SW 1271 (cell line): Measurements from ENCODE around the gene KLK11.
A peak's percentile ranks its signal among the peaks of the same experiment; 100 is the strongest.
"Not testable (repeated sequence)": the region's sequence is repeated elsewhere in the genome, so short reads cannot be mapped to it uniquely, and the experiment has no call there.

Source experiments
- DNase-seq, 2 experiments: peaks; one replicate each; lab custom pipeline; 2025; lab: John Stamatoyannopoulos, UW

KLK11 gene

GRCh38 chr19:51003316-51003715 is 23.1 kb downstream of the KLK11 start:
- DNase-seq: no peak

GRCh38 chr19:51002542-51003311 is 23.7 kb downstream of the KLK11 start:
- peak in 1 of 2 experiments; percentile 31 for DNase-seq

DNA sequence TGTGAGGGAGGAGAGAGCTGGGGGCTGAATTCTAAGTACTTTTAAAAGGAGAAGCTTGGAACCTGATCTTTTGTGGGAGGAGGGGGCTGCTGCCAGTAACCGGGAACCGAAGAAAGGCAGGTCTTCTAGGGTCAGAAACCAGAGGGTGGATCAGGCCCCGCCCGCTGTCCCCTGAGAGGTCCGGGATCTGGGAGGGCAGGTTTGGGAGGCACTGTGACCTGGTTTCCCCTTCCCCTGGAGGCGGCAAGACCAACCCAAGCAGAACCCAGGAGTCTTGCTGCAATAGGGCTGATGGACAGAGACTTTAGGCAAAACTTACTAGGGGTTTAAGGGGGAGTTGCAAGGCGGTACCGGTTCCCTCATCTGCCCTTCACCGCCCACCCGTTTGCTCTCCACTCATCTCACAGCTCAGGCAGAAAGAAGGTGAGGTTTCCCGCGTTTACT is 24.3 kb downstream of the KLK11 start:
- DNase-seq: no peak

GRCh38 chr19:51001515-51001914 is 24.9 kb downstream of the KLK11 start, which contains the start of gene KLK8:
Gene KLK8 (minus strand): TSS chr19:51001604. CDS start chr19:51001167, 437 bp downstream.
- DNase-seq: no peak

GRCh38 chr19:51000981-51001380 is 25.4 kb downstream of the KLK11 start:
- no peak for DNase-seq

DNA sequence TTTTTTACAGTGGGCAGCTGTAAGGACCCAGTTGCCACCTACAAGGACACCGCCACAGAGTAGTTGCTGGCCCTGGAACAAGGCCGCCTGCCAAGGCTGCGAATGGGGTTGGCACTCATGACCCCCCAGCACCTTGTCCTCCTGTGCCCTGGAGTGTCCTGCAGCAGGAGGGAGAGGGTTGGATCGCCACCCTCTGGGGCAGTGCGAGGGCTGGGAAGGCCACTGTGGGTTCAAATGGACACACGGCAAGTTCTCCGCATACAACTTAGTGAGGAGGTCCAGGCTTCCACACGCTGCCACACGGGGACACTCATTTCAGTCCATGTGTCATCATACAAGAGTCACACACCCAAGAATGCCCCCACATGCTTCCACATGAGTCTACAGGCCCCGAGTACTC is 26.0 kb downstream of the KLK11 start:
- no peak for DNase-seq

DNA sequence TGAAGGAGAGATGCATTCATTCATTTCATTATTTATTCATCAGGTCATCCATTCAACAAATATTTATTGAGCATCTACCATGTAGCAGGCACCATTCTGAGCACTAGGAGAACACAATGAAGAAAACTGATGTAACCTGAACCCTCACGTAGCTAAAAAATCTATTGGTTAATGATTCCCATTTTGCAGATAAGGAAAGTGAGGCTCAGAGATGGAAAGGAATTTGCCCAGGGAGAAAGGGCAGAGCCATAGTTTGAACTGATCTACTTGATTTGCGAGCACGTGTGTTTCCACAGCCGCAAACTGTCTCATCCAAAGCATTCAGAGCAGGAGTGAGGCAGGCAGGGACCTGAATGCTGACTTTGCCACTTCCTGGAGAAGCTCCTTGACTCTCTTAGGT is 27.7 kb downstream of the KLK11 start:
- DNase-seq: no peak

- no peak for DNase-seq
These were observed 28.4 kb downstream of the KLK11 start for GRCh38 chr19:50998061-50998460.

DNA sequence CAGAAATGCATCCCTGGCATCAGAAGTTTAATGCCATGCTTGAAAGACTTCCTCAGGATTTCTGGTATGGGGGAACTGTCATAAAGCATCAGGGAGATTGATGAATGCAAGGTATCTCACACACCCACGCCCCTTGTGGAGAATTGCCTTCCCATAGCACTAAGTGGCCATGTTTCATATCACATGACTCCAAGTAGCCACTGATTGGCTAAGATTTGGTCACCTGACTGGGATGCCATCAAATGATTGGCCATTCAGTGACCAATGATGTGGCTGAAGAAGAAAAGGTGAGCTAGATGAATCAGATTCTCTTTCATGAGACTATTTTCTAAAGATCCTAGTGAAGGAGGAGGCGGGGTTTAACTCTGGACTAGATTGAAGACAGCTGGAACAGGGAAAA is 32.3 kb downstream of the KLK11 start:
- no peak for DNase-seq

GRCh38 chr19:50992666-50993035 is 33.8 kb downstream of the KLK11 start:
- no peak for DNase-seq

- not testable (repeated sequence) for DNase-seq
These were observed 42.0 kb downstream of the KLK11 start for GRCh38 chr19:50984416-50984815.

- DNase-seq: no peak
These were observed 42.7 kb downstream of the KLK11 start, which contains the start of gene KLK7 for GRCh38 chr19:50983625-50984292. Gene KLK7 (minus strand): TSS chr19:50983917. CDS start chr19:50982399, 1,518 bp downstream.

GRCh38 chr19:50982186-50982585 is 44.2 kb downstream of the KLK11 start:
- DNase-seq: no peak

DNA sequence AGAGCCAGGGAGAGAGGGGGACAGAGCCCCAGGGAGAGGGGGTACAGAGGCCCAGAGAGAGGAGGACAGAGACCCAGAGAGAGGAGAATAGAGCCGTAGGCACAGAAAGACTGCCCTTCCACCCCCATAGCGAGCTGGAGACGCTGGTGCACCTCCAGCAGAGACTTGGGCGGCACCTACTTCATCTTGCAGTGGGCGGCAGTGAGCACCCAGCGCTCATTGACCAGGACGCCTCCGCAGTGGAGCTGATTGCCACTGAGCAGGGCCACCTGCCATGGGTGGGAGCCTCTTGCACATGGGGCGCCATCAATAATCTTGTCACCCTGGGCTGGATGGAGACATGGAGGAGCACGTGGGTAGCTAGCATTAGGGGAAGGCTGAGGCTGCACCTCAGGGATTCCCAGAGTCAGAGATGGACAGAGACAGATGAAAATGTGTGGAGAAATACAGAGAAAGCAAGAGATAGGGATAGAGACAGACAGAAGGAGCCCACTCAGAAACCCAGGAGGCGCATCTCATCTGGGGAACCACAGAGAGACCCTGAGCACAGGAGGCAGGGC is 44.7 kb downstream of the KLK11 start:
- no peak for DNase-seq

DNA sequence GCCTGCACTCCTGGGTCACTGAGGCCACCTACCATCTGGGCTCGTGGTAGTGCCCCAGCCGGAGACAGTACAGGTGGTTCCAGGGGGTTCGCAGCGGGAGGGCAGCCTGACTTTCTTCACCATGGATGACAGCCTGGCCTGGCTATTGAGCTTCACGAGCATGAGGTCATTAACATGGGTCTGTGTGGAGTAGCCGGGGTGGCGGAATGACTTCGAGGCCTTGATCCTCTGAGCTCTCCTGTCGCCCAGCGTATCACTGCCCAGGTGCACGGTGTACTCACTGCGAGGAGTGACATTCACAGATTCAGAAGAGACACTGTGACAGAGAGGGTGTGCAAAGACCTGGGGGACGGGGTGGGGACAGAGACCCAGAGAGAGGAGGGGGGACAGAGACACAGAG is 46.2 kb downstream of the KLK11 start:
- no peak for DNase-seq

- no peak for DNase-seq
These were observed 46.7 kb downstream of the KLK11 start for GRCh38 chr19:50979758-50980157.

DNA sequence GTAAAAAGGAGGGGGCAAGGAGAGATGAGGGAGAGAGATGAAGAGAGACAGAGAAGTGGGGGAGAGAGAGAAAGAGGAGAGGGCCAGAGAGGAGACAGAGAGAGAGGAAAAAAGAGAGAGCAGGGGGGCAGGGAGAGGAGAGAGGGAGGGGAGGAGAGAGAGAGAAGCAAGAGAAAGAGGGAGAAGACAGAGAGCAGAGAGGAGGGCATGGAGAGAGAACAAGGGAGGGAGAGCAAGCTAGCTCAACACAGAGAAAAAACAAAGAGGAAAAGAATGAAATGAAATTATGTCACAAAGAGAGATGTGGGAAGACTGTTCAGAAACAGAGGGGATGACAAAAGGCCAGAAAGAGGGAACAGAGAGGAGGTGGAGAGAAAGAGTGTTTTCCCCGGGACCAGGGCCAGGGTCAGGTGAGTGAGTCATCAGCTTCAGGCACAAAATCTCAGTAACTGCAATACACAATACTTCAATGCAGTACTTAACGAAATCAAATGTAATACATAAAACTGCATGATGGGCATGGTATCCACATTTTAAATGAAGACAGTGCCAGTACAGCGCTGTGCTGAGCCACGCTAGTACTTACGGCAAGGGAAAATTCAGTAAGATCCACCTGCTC is 47.5 kb downstream of the KLK11 start:
- DNase-seq: no peak

GRCh38 chr19:50977626-50978025 is 48.8 kb downstream of the KLK11 start:
- no peak for DNase-seq

GRCh38 chr19:50975766-50976165 is 50.6 kb downstream of the KLK11 start:
- DNase-seq: no peak

DNA sequence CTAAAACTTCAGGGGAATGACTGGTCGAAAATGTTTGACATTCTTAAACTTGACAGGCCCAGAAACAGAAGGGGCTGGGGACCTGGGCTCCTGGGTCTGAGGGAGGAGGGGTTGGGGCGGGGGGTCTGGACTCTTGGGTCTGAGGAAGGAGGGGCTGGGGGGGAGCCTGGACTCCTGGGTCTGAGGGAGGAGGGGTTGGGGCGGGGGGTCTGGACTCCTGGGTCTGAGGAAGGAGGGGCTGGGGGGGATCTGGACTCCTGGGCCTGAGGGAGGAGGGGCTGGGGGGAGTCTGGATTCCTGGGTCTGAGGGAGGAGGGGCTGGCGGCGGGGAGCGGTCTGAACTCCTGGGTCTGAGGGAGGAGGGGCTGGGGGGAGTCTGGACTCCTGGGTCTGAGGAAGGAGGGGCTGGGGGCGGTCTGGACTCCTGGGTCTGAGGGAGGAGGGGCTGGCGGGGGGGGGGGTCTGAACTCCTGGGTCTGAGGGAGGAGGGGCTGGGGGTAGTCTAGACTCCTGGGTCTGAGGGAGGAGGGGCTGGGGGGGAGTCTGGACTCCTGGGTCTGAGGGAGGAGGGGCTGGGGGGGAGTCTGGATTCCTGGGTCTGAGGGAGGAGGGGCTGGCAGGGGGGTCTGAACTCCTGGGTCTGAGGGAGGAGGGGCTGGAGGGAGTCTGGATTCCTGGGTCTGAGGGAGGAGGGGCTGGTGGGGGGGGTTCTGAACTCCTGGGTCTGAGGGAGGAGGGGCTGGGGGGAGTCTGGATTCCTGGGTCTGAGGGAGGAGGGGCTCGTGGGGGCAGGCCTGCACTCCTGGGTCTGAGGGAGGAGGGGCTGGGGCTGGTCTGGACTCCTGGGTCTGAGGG is 51.5 kb downstream of the KLK11 start:
- DNase-seq: no peak

DNA sequence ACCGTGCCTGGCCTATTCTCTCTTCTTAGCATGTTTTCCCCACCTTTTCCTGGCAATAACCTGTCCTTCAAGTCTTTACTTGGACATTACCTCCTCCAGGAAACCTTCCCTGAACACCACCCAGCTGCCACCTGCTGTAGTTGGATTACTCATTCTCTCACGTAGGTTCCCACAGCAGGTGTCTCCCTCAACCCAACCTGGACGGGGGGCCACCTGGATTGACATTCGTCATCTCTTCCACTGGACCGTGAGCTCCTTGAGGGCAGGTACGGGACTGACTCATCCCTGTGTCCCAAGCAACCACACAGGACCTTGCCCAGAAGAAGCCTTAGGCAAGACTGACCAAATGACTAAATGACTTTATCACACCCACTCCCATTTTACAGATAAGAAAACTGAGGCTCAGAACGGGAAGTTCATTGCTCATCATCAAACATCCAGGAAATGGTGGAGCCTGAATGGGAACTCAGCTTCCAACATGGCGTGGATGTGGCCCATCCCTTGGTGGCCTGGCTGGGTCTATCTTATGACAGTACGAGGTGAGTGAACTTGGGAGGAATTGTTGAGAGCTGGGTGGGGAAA is 53.5 kb downstream of the KLK11 start:
- no peak for DNase-seq
